Esophagus squamous epithelium (tissue), 4 donors: ENCODE data around the gene ZMYM2.

Experiments used
- POLR2A ChIP-seq, 4 donors: fragments of 450-650 bp; IDR thresholded peaks; one replicate each; pipeline ENCODE4 v1.6.1; 2017; ENCODE audit warnings: antibody characterized with exemption in 4 of 4, mild to moderate bottlenecking in 4 of 4, moderate library complexity in 3 of 4
- TF ChIP-seq, protein P1 (sequence below), 6 experiments: fragments of 450-650 bp in 4 of 6; fragments of 200-600 bp in 2 of 6; sonication (generic) in 2 of 6; IDR thresholded peaks; one replicate each; pipeline ENCODE4 v1.5.1; 2016 to 2019; ENCODE audit warnings: antibody characterized with exemption in 6 of 6, mild to moderate bottlenecking in 4 of 6, moderate library complexity in 4 of 6

DNA sequence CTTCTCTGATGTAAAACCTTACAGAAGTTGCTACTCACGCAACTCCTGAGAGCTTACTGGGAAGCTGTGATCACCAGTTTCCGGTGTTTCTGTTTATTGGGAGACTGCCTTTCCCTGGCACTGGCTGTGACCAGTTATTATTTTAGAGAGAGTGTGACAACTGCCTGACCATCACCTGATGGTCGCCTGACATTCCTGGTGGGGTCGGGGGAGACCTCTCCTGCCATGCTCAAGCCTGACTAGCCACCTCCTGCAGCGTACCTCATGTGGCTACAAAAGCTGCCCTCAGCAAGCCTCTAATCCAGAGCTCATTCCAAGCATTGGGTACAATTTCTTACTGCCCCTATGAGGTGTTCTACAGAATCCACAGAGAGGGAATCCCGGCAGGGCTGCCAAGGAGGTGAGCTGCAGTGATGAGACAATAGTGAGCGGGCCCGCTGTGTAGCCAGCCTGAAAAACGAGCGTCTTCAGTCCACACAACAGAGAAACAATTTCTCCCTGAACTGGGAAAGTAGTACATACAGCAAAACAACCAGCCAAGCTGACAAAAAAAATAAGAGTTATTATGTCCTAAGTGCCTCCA lies 173.6 kb downstream of the ZMYM2 start:
- TF ChIP-seq, protein P1, sequence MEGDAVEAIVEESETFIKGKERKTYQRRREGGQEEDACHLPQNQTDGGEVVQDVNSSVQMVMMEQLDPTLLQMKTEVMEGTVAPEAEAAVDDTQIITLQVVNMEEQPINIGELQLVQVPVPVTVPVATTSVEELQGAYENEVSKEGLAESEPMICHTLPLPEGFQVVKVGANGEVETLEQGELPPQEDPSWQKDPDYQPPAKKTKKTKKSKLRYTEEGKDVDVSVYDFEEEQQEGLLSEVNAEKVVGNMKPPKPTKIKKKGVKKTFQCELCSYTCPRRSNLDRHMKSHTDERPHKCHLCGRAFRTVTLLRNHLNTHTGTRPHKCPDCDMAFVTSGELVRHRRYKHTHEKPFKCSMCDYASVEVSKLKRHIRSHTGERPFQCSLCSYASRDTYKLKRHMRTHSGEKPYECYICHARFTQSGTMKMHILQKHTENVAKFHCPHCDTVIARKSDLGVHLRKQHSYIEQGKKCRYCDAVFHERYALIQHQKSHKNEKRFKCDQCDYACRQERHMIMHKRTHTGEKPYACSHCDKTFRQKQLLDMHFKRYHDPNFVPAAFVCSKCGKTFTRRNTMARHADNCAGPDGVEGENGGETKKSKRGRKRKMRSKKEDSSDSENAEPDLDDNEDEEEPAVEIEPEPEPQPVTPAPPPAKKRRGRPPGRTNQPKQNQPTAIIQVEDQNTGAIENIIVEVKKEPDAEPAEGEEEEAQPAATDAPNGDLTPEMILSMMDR (IDR thresholded peaks at IDR 0.05), result no peak
- no peak for TF ChIP-seq POLR2A (IDR thresholded peaks at IDR 0.05)
